GM19351 (cell line): Measurements from ENCODE around the gene CTBP2.

ENCODE experiments used
- ATAC-seq: cut with Tn5 transposase; IDR thresholded peaks from one replicate; pipeline ENCODE4 v1.9.1; 2021; ENCODE audit warnings: mild to moderate bottlenecking, moderate library complexity; ENCODE audit not compliant: unreplicated experiment

CTBP2 gene

DNA sequence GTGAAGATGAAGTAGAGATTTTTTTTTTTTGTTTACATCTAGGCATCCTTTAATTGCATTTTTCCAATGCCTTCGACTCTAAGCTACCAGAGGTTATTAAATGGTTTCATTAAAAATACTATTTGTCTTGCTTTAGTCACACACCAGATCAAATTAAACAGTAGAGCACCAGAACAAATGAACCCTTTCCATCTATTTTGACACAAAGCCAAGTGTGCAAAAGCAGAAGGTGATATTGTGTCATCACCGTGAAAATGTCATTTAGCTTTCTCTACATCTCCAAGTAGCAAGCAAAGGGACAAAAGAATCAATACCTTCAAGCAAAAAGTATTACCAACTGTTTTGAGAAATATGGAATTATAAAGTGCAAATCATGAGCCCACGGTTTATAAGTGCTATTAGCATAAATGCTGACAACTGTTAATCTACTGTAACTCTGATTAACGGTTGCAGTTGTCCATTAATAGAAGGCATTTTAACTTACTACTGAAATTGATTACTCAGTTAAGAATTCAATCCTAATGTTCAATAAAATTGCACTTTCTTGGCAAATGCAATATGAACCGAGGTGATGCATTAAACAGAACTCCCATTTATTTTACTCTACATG lies 49.1 kb downstream of the CTBP2 start:
- ATAC-seq = no peak

- no peak for ATAC-seq
Observed at GRCh38 chr10:125107965-125108580, 52.3 kb downstream of the CTBP2 start.

DNA sequence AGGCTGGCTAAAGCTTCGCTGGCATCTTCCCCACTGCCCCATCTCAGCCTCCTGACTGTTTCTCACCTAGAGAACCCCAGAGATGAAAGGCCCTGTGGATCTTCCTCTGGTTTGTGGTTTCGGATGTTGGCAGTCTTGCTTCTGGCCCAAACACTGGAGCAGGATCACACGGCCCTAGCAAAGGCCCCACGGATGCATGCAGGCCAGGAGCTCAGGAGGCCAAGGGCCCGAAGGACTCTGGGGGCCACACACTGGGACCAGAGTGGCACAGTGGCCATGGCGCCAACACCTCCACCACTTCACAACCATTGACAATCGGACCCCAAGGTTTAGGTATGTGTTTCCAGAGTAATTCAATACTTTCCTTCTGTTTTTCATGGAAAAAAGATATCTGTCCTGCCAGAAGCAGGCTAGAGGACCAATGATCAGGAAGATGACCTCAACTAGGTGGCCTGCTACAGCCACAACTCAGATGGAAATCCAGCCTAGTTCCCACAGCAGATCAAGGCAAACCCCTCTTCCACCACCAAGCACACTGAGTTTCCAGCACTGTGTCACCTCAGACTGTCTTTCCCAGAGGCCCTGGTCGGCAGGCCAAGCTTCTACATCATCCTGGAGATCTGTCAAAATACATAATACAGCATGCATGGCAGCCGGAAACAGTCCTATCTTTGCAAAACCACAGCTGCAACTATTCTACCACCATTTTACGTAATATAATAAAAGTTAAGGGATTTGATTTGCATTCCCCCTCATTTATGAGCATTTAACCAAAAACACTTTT lies 53.0 kb downstream of the CTBP2 start:
- ATAC-seq = no peak

GRCh38 chr10:125106586-125106985 lies 53.8 kb downstream of the CTBP2 start:
- ATAC-seq = no peak

- ATAC-seq = no peak
Observed at GRCh38 chr10:125105706-125106255, 54.6 kb downstream of the CTBP2 start.

DNA sequence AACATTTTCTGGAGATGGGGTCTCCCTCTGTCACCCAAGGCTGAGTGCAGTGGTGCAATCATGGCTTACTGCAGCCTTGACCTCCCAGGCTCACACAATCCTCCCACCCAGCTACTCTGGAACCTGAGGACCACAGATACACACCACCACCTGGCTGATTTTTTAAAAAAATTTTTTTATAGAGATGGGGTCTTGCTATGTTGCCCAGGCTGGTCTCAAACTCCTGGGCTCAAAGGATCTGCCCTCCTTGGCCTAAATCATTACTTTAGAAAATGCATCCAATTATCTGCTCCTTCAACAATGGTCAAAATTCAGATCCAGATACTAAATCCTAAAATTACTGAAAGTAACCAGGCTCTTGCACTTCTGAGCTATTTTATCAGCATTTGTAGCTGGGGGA lies 55.2 kb downstream of the CTBP2 start:
- ATAC-seq = no peak

GRCh38 chr10:125104559-125104958 lies 55.8 kb downstream of the CTBP2 start:
- no peak for ATAC-seq

- no peak for ATAC-seq
Observed at GRCh38 chr10:125103924-125104323, 56.4 kb downstream of the CTBP2 start.

GRCh38 chr10:125103466-125103865 lies 56.9 kb downstream of the CTBP2 start:
- no peak for ATAC-seq

DNA sequence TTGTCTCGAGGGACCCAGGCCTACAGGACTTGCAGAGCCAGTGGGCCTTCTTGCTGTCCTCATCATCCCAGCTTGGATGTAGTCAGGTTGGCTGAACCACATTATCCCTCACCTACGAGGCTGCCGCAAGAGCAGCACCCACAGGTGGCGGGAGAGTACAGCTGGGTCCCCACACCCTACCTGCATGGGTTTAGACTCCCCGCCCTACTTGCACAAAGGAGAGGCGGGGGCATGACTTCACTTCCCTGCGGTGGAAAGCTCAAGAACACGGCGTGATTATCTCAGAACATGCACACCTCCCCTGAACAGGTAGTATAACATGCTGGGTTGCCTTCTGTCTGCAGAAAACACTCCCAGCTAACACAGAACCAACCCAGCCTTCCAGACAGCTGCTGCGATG lies 57.5 kb downstream of the CTBP2 start:
- no peak for ATAC-seq

GRCh38 chr10:125102246-125102645 lies 58.1 kb downstream of the CTBP2 start:
- ATAC-seq = no peak

- no peak for ATAC-seq
Observed at GRCh38 chr10:125101581-125101980, 58.8 kb downstream of the CTBP2 start.

GRCh38 chr10:125101049-125101448 lies 59.3 kb downstream of the CTBP2 start:
- ATAC-seq = no peak

GRCh38 chr10:125097409-125098070 lies 62.8 kb downstream of the CTBP2 start:
- no peak for ATAC-seq

- ATAC-seq = no peak
Observed at GRCh38 chr10:125096975-125097374, 63.4 kb downstream of the CTBP2 start.

GRCh38 chr10:125096371-125096770 lies 64.0 kb downstream of the CTBP2 start:
- ATAC-seq = peak; percentile 53

DNA sequence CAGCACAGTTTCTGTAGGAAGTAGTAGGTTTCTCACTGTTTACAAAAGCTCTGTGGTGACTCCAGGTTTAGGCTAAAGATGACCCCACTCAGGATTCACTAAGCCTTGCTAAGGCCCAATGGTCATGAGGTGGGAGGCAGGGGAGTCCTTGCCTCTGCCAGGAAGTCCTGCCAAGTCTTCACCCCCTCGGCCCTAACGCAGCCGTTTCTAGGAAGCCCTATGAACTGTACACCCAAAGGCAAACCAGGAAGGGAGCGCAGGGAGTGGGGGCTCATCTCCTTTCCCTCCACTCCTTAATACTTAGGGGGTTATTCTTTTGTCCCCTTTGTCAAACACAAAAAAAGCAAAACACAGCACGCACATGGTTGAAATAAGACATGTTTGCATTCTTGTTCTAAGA lies 64.6 kb downstream of the CTBP2 start:
- no peak for ATAC-seq

DNA sequence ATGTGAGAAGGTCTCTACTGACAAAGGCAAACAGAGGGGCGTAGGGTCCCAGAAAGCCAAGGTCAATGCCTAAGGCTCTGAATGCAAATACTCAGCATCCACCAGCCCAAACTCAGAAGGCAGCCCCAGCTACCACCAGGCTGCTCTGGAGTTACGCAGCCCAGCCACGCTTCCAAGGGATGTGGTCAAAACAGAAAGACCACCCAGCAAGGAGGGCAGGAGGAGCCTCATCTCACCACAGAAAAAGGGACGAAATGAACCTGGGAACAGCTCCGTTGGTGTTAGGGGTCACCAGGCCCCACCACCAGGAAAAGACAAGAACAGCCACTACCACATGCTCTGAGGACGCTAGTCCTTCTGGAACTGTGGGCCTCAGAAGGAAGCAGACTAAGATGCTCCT lies 65.1 kb downstream of the CTBP2 start:
- no peak for ATAC-seq

- ATAC-seq = no peak
Observed at GRCh38 chr10:125094806-125095205, 65.6 kb downstream of the CTBP2 start.

DNA sequence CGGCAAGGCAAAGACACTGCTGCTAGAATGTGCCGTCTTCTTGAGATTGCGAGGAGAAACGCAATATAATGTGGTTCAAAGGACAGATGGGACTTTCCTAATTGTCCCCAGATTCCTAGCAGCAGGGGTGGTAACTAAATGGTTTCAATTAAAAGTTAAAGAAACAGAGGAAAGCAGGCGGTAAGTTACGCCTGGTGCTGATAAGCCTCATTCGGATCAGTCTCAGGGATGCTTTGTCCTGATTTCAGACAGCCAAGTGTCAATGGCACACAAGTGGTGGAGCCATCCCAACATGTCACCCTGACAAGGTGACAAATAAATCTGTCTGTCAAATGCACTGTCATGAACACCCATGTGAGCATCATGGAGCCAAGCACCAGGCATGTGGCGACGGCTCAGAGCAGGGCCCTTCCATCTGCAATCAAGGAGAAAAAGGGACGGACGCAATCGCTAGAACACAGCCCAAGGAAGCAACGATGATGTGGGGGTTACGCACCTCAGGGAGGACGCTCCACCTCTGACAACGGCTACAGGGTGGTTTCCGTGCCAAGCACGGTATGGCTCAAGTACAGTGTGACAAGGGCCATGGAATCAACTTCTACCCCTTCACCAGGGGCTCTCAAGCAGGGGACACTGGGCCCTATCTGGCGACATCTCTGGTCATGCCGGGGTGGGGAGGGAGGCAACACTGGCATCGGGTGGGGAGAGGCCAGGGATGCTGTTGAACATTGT lies 66.2 kb downstream of the CTBP2 start:
- no peak for ATAC-seq
